A673 (cell line): Measurements from ENCODE around the gene THOP1. TPM values are rescaled to one million over a fixed set of nuclear protein-coding genes. Genes with fewer than 3 reads are reported as not detected.

Experiments used
- BruUV-seq: library from RNA; stranded (reverse); fragments of 400-500 nt; replicated peaks from 2 replicates; lab custom pipeline; 2021; lab: Mats Ljungman, UMichigan
- CTCF ChIA-PET: fragments of 300-600 bp; sonication (Branson Sonifier 250); formaldehyde crosslinking; loops from one replicate; lab custom pipeline; 2022; ENCODE audit warnings: antibody characterized with exemption; lab: Charles Lee
- POLR2A ChIA-PET: fragments of 300-600 bp; sonication (Branson Sonifier 250); formaldehyde crosslinking; loops from one replicate; lab custom pipeline; 2022; ENCODE audit warnings: antibody characterized with exemption; ENCODE audit not compliant: low non-redundant PET; lab: Charles Lee
- DNase-seq: peaks from one replicate; pipeline ENCODE4 v3.0.0-alpha.2; 2015; ENCODE audit warnings: low spot score
- H3K27ac ChIP-seq: fragments of 200-600 bp; sonication (generic); 2 replicates; pipeline ENCODE4 v1.5.1; 2016; ENCODE audit warnings: mixed run types, low read depth, mild to moderate bottlenecking, mixed read lengths, antibody characterized with exemption, low read length; ENCODE audit not compliant: poor library complexity, severe bottlenecking
- H3K27me3 ChIP-seq: fragments of 200-600 bp; sonication (generic); replicated peaks from 2 replicates; pipeline ENCODE4 v1.6.1; 2017; ENCODE audit warnings: mixed run types, low read depth, mild to moderate bottlenecking, mixed read lengths, antibody characterized with exemption, low read length; ENCODE audit not compliant: insufficient read depth, poor library complexity
- H3K36me3 ChIP-seq: fragments of 200-600 bp; sonication (generic); 2 replicates; pipeline ENCODE4 v1.6.1; 2016; ENCODE audit warnings: mixed run types, mild to moderate bottlenecking, mixed read lengths, antibody characterized with exemption, low read length; ENCODE audit not compliant: insufficient read depth, poor library complexity, severe bottlenecking
- H3K4me1 ChIP-seq: fragments of 200-600 bp; sonication (generic); 2 replicates; pipeline ENCODE4 v1.6.1; 2017; ENCODE audit warnings: mixed run types, mild to moderate bottlenecking, mixed read lengths, antibody characterized with exemption, low read length; ENCODE audit not compliant: insufficient read depth, poor library complexity, severe bottlenecking
- H3K4me3 ChIP-seq: fragments of 200-600 bp; sonication (generic); 2 replicates; pipeline ENCODE4 v1.5.1; 2016; ENCODE audit warnings: low read depth, mixed run types, mild to moderate bottlenecking, mixed read lengths, low read length; ENCODE audit not compliant: poor library complexity, severe bottlenecking
- H3K9me3 ChIP-seq: fragments of 200-600 bp; sonication (generic); 2 replicates; pipeline ENCODE4 v1.6.1; 2016; ENCODE audit warnings: mixed run types, low read depth, mild to moderate bottlenecking, mixed read lengths, antibody characterized with exemption, low read length; ENCODE audit not compliant: poor library complexity, severe bottlenecking
- CTCF ChIP-seq: fragments of 300-800, 200-600 bp; sonication (generic); conservative IDR thresholded peaks from 2 replicates; pipeline ENCODE4 v1.5.1; 2017; ENCODE audit warnings: low read depth, mild to moderate bottlenecking, antibody characterized with exemption, low read length, moderate library complexity, mixed read lengths
- EZH2 ChIP-seq: fragments of 200-600 bp; sonication (generic); IDR thresholded peaks from 2 replicates; pipeline ENCODE4 v1.6.1; 2017; ENCODE audit warnings: borderline replicate concordance, low read depth, mild to moderate bottlenecking, mixed read lengths, antibody characterized with exemption, low read length; ENCODE audit not compliant: poor library complexity, severe bottlenecking
- intact Hi-C: fragments of 100-400 bp; cut with micrococcal nuclease; formaldehyde crosslinking; loops from one replicate; pipeline ENCODE4 v1.10.0; 2022; ENCODE audit not compliant: unreplicated experiment
- total RNA-seq: library from RNA; stranded (reverse); gene quantifications from 2 replicates; pipeline ENCODE4 v1.2.3, GENCODE V29; 2021

Gene THOP1
- total RNA-seq, 1 experiment from 2014 or later, result 186 TPM

- intact Hi-C loops, result no loop called here
- POLR2A ChIA-PET, result no interaction called here
- DNase-seq, result no peak
- H3K4me1 ChIP-seq, result no peaks in the 10 kb centered on the region
- TF ChIP-seq CTCF (no peak), EZH2 (no peak)
- BruUV-seq, result no TSS peak
- peaks cover 58% of the 10 kb centered on the region for H3K9me3 ChIP-seq
- no peaks in the 10 kb centered on the region for H3K27me3 ChIP-seq
- H3K4me3 ChIP-seq, result no peak overlapping the region
- CTCF ChIA-PET, result no interaction called here
- peaks cover 24% of the 10 kb centered on the region for H3K36me3 ChIP-seq
- H3K27ac ChIP-seq, result no peak overlapping the region
Observed at GRCh38 chr19:2856457-2857050, 71.3 kb downstream of the THOP1 start.

- no peaks in the 10 kb centered on the region for H3K4me1 ChIP-seq
- CTCF ChIA-PET, result no interaction called here
- no peaks in the 10 kb centered on the region for H3K27me3 ChIP-seq
- intact Hi-C loops, result no loop called here
- POLR2A ChIA-PET, result no interaction called here
- DNase-seq, result no peak
- no peak overlapping the region for H3K4me3 ChIP-seq
- H3K27ac ChIP-seq, result no peak overlapping the region
- TF ChIP-seq CTCF, result no peak
- no peak for TF ChIP-seq EZH2
- peaks cover under 1% of the 10 kb centered on the region for H3K36me3 ChIP-seq
- peaks cover 35% of the 10 kb centered on the region for H3K9me3 ChIP-seq
- BruUV-seq, result no TSS peak
Observed at GRCh38 chr19:2858864-2859263, 73.6 kb downstream of the THOP1 start.

- CTCF ChIA-PET, result interaction anchor here (0.5 kb wide), 1 partner anchor 192 kb away, joined by 7 read pairs; no protein-coding TSS in a partner anchor
Observed at GRCh38 chr19:2863816-2864215, 78.5 kb downstream of the THOP1 start.

More at GRCh38 chr19:2863816-2864215, 78.5 kb downstream of the THOP1 start:
- H3K27me3 ChIP-seq, result no peaks in the 10 kb centered on the region
- no peak for DNase-seq
- POLR2A ChIA-PET, result interaction anchor here (0.6 kb wide), 1 partner anchor 56 kb away, joined by 7 read pairs; no protein-coding TSS in a partner anchor
- H3K4me1 ChIP-seq, result no peaks in the 10 kb centered on the region
- H3K27ac ChIP-seq, result no peak overlapping the region
- BruUV-seq, result no TSS peak
- peaks cover 4% of the 10 kb centered on the region for H3K9me3 ChIP-seq
- intact Hi-C loops, result no loop called here
- no peaks in the 10 kb centered on the region for H3K36me3 ChIP-seq
- H3K4me3 ChIP-seq, result no peak overlapping the region
- TF ChIP-seq CTCF (no peak), EZH2 (no peak)

Other genes with a start within 250 kb of the THOP1 start
- 0.30 and 1.4 TPM in 2 replicates for gene GNG7, start 82.8 kb upstream of the THOP1 start, total RNA-seq
- 36.8 and 46.5 TPM in 2 replicates for gene DIRAS1, start 64.1 kb upstream of the THOP1 start, total RNA-seq
- gene SLC39A3, start 45.5 kb upstream of the THOP1 start, total RNA-seq, result 43.2 and 44.8 TPM in 2 replicates
- gene SGTA, start 2.2 kb upstream of the THOP1 start, total RNA-seq, result 101 and 106 TPM in 2 replicates
- gene ZNF554, start 34.4 kb downstream of the THOP1 start, total RNA-seq, result 3.5 and 5.1 TPM in 2 replicates
- 4.8 and 6.2 TPM in 2 replicates for gene ZNF555, start 56.0 kb downstream of the THOP1 start, total RNA-seq
- gene ZNF556, start 81.8 kb downstream of the THOP1 start, total RNA-seq, result not detected in 2 replicates
- gene ZNF57, start 115.4 kb downstream of the THOP1 start, total RNA-seq, result 5.1 and 5.5 TPM in 2 replicates
- gene ZNF77, start 159.5 kb downstream of the THOP1 start, total RNA-seq, result 6.3 and 6.4 TPM in 2 replicates
- gene TLE6, start 192.1 kb downstream of the THOP1 start, total RNA-seq, result 1.1 TPM in 1 of 2 replicates, not detected in the other
- gene TLE2, start 243.8 kb downstream of the THOP1 start, total RNA-seq, result 10.8 and 18.3 TPM in 2 replicates